K562 (cell line): ENCODE measurements around the gene BCL2L15. TPM values are rescaled to one million over a fixed set of nuclear protein-coding genes. Genes with fewer than 3 reads are reported as not detected.
A peak's percentile ranks its signal among the peaks of the same experiment; 100 is the strongest.

Experiments
- CHAMP1 ChIP-seq: fragments of 450-650 bp; IDR thresholded peaks from 2 replicates; pipeline ENCODE4 v1.6.1; 2016; ENCODE audit warnings: mild to moderate bottlenecking
- CSDE1 ChIP-seq, 2 experiments: fragments of 450-650 bp; IDR thresholded peaks; 2 replicates each; pipeline ENCODE4 v1.6.1; 2016; ENCODE audit warnings: mild to moderate bottlenecking in 1 of 2
- ESRRB ChIP-seq: fragments of 250-450 bp; sonication (Bioruptor Pico); IDR thresholded peaks from 2 replicates; pipeline ENCODE4 v1.5.0; 2020; ENCODE audit warnings: mild to moderate bottlenecking, moderate library complexity, borderline replicate concordance
- MGA ChIP-seq: fragments of 450-650 bp; IDR thresholded peaks from 2 replicates; pipeline ENCODE4 v1.6.1; 2016; ENCODE audit warnings: mild to moderate bottlenecking, moderate library complexity
- NR3C1 ChIP-seq: sonication (generic); formaldehyde crosslinking; IDR thresholded peaks from 2 replicates; pipeline ENCODE4 v1.8.1; 2022; ENCODE audit warnings: missing genetic modification reagents
- PHTF2 ChIP-seq: fragments of 250-450 bp; sonication (Bioruptor Pico); IDR thresholded peaks from 2 replicates; pipeline ENCODE4 v1.5.0; 2021; ENCODE audit warnings: mild to moderate bottlenecking
- RFX1 ChIP-seq: fragments of 450-650 bp; IDR thresholded peaks from 2 replicates; pipeline ENCODE4 v1.6.1; 2016; ENCODE audit warnings: mild to moderate bottlenecking, moderate library complexity
- polyA plus RNA-seq, 8 experiments: library from polyadenylated mRNA; depleted of rRNA in 4 of 8; stranded (reverse) in 5 of 8; unstranded in 3 of 8; fragments of >200 nt; fragmentation: Nextera tagmentation in 2 of 8; fragmentation: Illumina TruSeq in 1 of 8; extraction: Ambion mirVana in 2 of 8; extraction: Trizol in 1 of 8; gene quantifications; 2 replicates each; pipeline versions ENCODE4 v1.2.1 to v1.2.3, GENCODE V29; 2011 to 2014; ENCODE audit warnings: inconsistent platforms in 1 of 8, missing spikeins in 1 of 8
- total RNA-seq, 7 experiments: library from RNA; depleted of rRNA in 6 of 7; stranded (reverse); fragments of >200 nt in 6 of 7; fragmentation: Illumina TruSeq in 2 of 7; extraction: Trizol in 2 of 7; gene quantifications; 2 replicates each; pipeline versions ENCODE4 v1.2.1 to v1.2.3, GENCODE V29; 2011 to 2021; ENCODE audit warnings: low replicate concordance in 1 of 7

The BCL2L15 gene
- total and polyA plus RNA-seq, 9 of the 15 experiments (the other 6 are each of a cell fraction or from before 2014, with no cell fraction given) = 0.06 to 0.42 (median 0.28) TPM; not detected in 1

GRCh38 chr1:113930499-113931161, 43.2 kb upstream of the BCL2L15 start (continued):
- no peak for TF ChIP-seq MGA
- TF ChIP-seq PHTF2 (CRISPR knock-in tag) = no peak
- no peak for TF ChIP-seq NR3C1 (CRISPR knock-in tag)
- TF ChIP-seq CSDE1 (IDR thresholded peaks at IDR 0.05) = no peak
- no peak for TF ChIP-seq CHAMP1
- TF ChIP-seq RFX1 = peak; percentile 88
- TF ChIP-seq ESRRB (CRISPR knock-in tag) = no peak
